ENCODE data around the gene CHMP1A.
"Not testable (repeated sequence)": the region's sequence is repeated elsewhere in the genome, so short reads cannot be mapped to it uniquely, and the experiment has no call there.

CHMP1A gene

DNA sequence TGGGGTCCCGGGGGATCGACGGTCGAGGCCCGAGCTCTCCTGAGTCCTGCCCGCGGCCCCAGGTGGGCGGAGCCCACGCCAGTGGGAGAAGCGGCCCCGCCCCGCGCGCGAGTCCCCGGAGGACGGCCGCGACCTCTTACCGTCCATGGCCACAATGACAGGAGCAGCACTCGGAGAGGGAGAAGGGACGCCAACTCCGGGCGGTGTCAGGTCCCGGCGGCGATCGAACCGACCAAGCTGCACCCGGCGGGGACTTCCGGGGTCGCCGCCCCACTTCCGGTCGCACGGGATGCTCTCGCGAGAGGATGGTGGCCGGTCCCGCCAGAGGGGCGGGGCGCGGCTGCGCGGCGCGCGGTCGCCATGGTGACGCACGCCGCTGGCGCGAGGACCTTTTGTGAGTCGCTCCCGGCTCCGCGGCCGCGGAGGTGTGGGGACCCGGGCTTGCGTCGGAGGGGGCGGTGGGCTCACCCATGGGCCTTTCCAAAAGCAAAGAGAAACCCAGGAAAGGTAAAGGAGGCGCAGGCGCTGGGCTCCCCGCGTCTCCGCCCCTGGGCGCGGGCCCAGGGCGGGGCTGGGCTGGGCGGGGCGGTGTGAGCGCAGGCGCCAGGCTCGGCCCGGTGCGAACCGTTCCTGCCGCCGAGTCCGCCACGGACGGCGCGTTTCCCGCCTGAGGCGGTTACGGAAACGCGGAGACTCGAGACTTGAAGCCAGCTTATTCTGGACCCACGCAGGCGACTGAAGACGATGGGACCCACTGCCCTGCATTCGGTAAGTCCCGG is at the start of gene CHMP1A, which contains the start of gene SPATA33:
CHMP1A (minus strand) TSS at position 267 of the 779 bp plus-strand sequence; CDS start at position 147, 120 bp downstream.
SPATA33 (plus strand) TSS at position 395 of the 779 bp plus-strand sequence; CDS start at position 471, 76 bp downstream.
- peak in 1 of 2 experiments; percentile 29 for DNase-seq

GRCh38 chr16:89706518-89707260 is 49.2 kb upstream of the CHMP1A start:
- no peak for DNase-seq

- no peak for DNase-seq
These were observed 47.5 kb upstream of the CHMP1A start for GRCh38 chr16:89705006-89705405.

DNA sequence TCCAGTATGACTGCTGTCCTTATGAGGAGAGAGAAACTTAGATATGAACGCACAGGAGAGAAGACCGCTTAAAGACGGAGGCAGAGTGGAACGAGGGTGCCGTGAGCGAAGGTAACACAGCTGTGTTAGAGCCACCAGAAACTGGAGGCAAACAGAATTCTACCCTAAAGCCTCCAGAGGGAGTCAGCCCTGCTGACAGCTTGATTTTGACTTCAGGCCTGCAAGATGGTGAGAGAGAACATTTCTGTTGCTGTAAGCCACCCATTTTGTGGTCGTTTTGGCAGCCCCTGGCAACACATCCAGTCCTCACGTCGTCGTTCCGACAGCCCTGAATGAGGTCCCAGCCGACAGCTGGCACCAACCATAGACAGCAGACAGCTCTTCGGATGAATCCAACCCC is 46.8 kb upstream of the CHMP1A start:
- DNase-seq: no peak

- peak in 1 of 2 experiments; percentile 91 for DNase-seq
These were observed 44.2 kb upstream of the CHMP1A start, which contains the start of gene SPATA2L for GRCh38 chr16:89701425-89702406. SPATA2L (minus strand) TSS chr16:89701705; CDS start chr16:89701232, 473 bp downstream.

DNA sequence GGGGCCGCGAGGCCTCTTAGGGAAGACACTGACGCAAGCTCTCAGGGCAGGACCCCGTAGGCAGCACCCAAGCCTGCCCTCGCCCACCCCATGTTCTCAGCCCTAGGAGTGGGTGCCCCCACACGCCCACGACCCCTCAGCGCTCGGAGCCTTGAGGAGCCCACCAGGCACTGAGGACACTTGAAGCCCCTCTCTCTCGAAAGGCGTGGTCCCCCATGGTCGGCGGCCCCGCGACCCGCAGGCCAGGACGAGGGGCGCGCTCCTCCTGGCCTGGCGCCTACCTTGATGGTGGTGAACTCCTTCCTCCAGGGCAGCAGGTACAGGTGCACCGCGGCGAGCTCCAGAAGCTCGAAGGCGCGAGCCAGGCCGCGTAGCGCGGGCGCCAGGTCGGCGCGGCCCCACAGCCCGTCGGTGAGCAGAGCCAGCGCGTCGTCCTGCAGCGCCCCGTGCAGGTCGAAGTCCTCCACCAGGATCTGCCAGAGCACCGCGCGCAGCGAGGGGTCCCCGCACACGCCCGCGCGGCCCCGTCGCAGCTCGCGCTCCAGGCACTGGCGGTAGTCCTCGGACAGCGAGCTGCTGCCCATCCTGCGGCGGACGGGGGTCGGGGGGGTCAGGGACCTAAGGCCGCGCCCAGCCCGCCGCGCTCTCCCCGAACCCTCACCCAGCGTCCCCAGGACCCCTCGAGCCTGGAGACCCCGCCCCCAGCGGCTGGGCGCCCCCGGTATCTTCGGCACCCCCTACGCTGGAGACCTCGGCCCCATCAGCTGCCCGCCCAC is 43.3 kb upstream of the CHMP1A start:
- DNase-seq: no peak

DNA sequence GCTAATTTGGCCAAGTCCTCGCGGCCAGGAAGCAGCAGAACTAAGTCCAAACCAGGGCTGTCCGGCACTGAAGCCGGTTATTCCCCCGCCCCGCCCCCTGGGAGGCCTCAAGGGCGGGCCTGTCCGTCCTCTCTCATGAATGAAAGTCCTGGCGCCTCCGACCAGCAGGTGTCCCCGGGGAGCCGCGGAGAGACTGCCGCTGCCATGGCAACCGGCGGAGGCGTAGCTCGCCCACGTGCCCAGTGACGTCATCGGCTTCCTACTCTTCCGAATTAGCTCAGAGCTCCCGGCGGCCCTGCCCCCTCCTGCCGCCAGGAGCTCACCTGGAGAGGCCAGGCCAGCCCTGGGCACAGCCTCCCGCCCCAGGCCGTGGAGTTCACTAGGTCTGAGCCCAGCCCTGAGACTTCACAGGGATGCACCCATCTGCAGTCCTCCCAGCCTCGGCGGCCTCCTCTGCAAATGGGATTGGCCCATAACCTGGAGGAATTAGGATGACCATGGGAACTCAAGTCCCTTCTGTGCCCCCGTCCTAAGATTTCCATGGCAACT is 42.7 kb upstream of the CHMP1A start:
- peak; percentile 77 to 93 for DNase-seq

GRCh38 chr16:89699629-89700099 is 42.2 kb upstream of the CHMP1A start:
- DNase-seq: not testable (repeated sequence)

- DNase-seq: not testable (repeated sequence)
These were observed 41.2 kb upstream of the CHMP1A start for GRCh38 chr16:89698717-89699116.

- no peak for DNase-seq
These were observed 40.3 kb upstream of the CHMP1A start for GRCh38 chr16:89697616-89698331.

GRCh38 chr16:89697161-89697615 is 39.7 kb upstream of the CHMP1A start:
- DNase-seq: no peak

DNA sequence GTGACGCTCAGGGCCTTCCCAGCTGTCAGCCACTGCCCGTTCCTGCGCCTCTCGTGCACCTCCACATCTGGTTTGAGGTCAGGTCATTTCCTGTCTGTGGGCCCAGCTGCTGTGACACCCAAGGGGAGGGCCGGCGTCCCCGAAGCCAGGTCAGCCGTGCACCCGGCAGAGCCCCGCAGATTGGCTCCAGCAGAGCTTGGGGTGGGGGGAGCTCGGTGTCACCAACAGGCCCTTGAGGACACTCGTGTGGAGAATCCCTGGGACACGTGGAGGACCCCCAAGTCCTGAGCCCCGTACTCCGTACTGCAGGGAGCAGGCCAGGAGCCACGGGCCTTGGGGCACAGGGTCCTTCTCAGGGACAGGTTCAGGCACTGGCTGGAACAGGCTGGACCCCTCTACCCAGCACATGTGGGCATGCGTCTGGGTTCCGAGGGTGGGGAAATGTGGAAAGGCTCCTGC is 39.2 kb upstream of the CHMP1A start:
- no peak for DNase-seq

GRCh38 chr16:89695875-89696669 is 38.6 kb upstream of the CHMP1A start:
- no peak for DNase-seq

GRCh38 chr16:89695086-89695874 is 37.8 kb upstream of the CHMP1A start:
- DNase-seq: no peak

GRCh38 chr16:89694784-89695085 is 37.2 kb upstream of the CHMP1A start:
- DNase-seq: not testable (repeated sequence)

DNA sequence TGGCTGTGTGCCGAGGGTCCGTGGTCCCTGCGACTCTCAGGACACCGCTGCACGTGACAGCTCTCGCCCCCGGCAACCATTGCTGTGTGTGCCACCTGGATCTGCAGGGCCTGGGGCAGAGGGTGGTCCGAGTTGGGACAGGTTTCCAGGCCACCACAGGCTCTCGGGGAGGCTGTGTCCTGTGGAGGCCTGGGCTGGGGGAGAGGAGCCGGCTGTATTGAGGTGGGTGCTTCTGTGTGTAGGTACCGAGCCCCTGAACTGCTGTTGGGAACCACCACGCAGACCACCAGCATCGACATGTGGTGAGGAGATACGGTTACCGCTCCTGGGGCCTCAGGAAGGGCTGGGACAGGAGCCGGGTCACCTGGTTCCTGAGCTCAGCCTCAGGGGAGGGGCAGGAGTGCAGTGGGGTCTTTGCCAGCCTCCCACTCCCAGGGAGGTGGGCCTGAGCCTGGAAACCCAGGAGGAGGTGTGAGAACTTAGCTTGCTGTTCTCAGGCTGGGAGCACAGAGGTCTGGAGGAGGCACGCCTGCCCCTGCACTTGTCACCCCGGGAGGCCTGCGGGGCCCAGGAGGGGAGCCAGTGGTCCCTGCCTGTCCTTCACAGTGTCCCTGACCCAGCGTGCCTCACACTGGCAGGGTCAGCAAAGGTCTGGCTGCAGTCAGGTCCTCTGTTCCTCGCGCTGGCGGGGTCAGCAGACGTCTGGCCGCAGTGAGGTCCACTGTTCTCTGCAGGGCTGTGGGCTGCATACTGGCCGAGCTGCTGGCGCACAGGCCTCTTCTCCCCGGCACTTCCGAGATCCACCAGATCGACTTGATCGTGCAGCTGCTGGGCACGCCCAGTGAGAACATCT is 36.6 kb upstream of the CHMP1A start:
- no peak for DNase-seq

- no peak for DNase-seq
These were observed 35.8 kb upstream of the CHMP1A start for GRCh38 chr16:89693289-89693731.
